ENCODE data around the gene PSORS1C2. TPM values are rescaled to one million over a fixed set of nuclear protein-coding genes. Genes with fewer than 3 reads are reported as not detected.
"Not testable (repeated sequence)": the region's sequence is repeated elsewhere in the genome, so short reads cannot be mapped to it uniquely, and the experiment has no call there.

The PSORS1C2 gene
- polyA plus RNA-seq, 2 of the 4 experiments (the other 2 are of a cell fraction), result 0.08 TPM; not detected in 1

DNA sequence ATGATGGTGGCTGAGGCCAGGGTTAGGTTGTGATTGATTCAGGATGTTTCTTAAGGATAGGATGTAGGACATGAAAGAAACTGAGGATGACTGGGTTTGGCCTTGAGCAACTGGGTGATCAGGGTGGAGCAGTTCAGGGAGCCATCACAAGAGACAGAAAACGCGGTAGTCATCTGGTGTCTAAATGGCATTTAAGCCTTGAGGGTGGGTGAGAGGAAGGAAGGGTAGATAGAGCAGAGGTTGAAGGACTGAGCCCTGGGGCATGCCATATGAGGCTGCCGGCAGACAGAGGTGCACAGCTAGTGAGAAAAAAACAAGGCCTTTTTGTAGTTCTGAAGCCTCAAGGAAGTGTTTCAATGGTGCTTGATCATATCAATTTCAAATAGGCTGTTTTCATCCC lies 29.7 kb upstream of the PSORS1C2 start:
- TF ChIP-seq ZFP36 (IDR thresholded peaks at IDR 0.05; ENCODE audit: borderline replicate concordance, partially characterized antibody) (no peak), KDM1A (IDR thresholded peaks at IDR 0.05; ENCODE audit: low read depth) (no peak), GATA3 (IDR thresholded peaks at IDR 0.05; ENCODE audit: borderline replicate concordance) (no peak), BHLHE40 (IDR thresholded peaks at IDR 0.05; ENCODE audit: low read depth, low read length) (no peak), SREBF2 (IDR thresholded peaks at IDR 0.05) (no peak), RARB (CRISPR knock-in tag; IDR thresholded peaks at IDR 0.05) (no peak), EHF (CRISPR knock-in tag; IDR thresholded peaks at IDR 0.05) (no peak), CHD2 (IDR thresholded peaks at IDR 0.05; ENCODE audit: low read length, partially characterized antibody) (no peak), ZC3H11A (IDR thresholded peaks at IDR 0.05) (no peak), NFE2L2 (conservative IDR thresholded peaks at IDR 0.05; ENCODE audit: low read length) (no peak), CBX8 (IDR thresholded peaks at IDR 0.05) (no peak), HOXA7 (CRISPR knock-in tag; IDR thresholded peaks at IDR 0.05) (no peak), SMC3 (IDR thresholded peaks at IDR 0.05) (no peak), HOXB5 (CRISPR knock-in tag; IDR thresholded peaks at IDR 0.05) (no peak), FOXS1 (CRISPR knock-in tag; IDR thresholded peaks at IDR 0.05) (no peak)
- TF ChIP-seq, protein P1, sequence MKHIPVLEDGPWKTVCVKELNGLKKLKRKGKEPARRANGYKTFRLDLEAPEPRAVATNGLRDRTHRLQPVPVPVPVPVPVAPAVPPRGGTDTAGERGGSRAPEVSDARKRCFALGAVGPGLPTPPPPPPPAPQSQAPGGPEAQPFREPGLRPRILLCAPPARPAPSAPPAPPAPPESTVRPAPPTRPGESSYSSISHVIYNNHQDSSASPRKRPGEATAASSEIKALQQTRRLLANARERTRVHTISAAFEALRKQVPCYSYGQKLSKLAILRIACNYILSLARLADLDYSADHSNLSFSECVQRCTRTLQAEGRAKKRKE (CRISPR knock-in tag; IDR thresholded peaks at IDR 0.05; ENCODE audit: low read depth), result no peak
- TF ChIP-seq, protein P2, sequence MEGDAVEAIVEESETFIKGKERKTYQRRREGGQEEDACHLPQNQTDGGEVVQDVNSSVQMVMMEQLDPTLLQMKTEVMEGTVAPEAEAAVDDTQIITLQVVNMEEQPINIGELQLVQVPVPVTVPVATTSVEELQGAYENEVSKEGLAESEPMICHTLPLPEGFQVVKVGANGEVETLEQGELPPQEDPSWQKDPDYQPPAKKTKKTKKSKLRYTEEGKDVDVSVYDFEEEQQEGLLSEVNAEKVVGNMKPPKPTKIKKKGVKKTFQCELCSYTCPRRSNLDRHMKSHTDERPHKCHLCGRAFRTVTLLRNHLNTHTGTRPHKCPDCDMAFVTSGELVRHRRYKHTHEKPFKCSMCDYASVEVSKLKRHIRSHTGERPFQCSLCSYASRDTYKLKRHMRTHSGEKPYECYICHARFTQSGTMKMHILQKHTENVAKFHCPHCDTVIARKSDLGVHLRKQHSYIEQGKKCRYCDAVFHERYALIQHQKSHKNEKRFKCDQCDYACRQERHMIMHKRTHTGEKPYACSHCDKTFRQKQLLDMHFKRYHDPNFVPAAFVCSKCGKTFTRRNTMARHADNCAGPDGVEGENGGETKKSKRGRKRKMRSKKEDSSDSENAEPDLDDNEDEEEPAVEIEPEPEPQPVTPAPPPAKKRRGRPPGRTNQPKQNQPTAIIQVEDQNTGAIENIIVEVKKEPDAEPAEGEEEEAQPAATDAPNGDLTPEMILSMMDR (IDR thresholded peaks at IDR 0.05), result no peak
- TF ChIP-seq, protein P3, sequence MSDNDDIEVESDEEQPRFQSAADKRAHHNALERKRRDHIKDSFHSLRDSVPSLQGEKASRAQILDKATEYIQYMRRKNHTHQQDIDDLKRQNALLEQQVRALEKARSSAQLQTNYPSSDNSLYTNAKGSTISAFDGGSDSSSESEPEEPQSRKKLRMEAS (IDR thresholded peaks at IDR 0.05), result no peak
- TF ChIP-seq, protein P4, sequence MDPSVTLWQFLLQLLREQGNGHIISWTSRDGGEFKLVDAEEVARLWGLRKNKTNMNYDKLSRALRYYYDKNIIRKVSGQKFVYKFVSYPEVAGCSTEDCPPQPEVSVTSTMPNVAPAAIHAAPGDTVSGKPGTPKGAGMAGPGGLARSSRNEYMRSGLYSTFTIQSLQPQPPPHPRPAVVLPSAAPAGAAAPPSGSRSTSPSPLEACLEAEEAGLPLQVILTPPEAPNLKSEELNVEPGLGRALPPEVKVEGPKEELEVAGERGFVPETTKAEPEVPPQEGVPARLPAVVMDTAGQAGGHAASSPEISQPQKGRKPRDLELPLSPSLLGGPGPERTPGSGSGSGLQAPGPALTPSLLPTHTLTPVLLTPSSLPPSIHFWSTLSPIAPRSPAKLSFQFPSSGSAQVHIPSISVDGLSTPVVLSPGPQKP (IDR thresholded peaks at IDR 0.05; ENCODE audit: low read depth, low read length), result no peak
- ChIA-PET POLR2A (no interaction called here), CTCF (interaction anchor here (1.7 kb wide), 1 partner anchor 10 kb away, joined by 3 read pairs; the partner anchor contains the start of gene TCF19)
- H3K9me3 ChIP-seq, result no peaks in the 10 kb centered on the region
- no peak overlapping the region for H3K27ac ChIP-seq
- 97% methylated on average over 3 of the region's 3 CpGs for WGBS (ENCODE audit: missing lambda C conversion rate)
- H3K4me3 ChIP-seq, result no peak overlapping the region
- H3K4me2 ChIP-seq, result no peak overlapping the region
- DNase-seq (ENCODE audit: low read depth in 1 of 2, low spot score in 1 of 2) (no peak), FAIRE-seq (no peak), ATAC-seq (no peak)
- peaks cover 12% of the 10 kb centered on the region for H3K4me1 ChIP-seq

DNA sequence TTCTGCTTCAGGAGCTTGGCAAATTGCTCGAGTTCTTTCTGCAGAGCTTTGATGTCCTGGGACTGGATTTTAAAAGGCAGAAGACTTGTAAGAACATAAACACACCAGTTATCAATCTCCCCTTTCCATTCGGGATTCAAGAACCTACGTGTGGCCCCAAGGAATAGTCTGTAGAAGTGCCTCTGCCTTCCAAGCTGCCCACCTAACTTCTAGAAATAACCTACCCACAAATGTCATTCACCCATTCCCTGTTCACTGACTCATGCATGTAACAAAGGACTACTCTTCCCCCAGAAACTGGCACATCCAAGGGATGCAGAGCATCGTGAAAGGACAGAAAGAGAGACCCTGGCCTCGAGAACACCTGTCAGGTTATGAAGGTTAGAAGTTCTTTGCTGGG lies 27.1 kb upstream of the PSORS1C2 start:
- no peak overlapping the region for H3K4me2 ChIP-seq
- FAIRE-seq (no peak), DNase-seq (ENCODE audit: low read depth in 1 of 2, low spot score in 1 of 2) (no peak), ATAC-seq (no peak)
- POLR2A ChIA-PET, result no interaction called here
- WGBS (ENCODE audit: missing lambda C conversion rate), result 61% methylated on average over 5 of the region's 5 CpGs
- H3K4me3 ChIP-seq, result no peak overlapping the region
- TF ChIP-seq SMC3 (IDR thresholded peaks at IDR 0.05) (no peak), FOXS1 (CRISPR knock-in tag; IDR thresholded peaks at IDR 0.05) (no peak), NR3C1 (IDR thresholded peaks at IDR 0.05) (no peak), HOXB5 (CRISPR knock-in tag; IDR thresholded peaks at IDR 0.05) (no peak), BHLHE40 (IDR thresholded peaks at IDR 0.05; ENCODE audit: low read depth, low read length) (no peak), ZSCAN20 (CRISPR knock-in tag; IDR thresholded peaks at IDR 0.05) (no peak)
- TF ChIP-seq, protein P5, sequence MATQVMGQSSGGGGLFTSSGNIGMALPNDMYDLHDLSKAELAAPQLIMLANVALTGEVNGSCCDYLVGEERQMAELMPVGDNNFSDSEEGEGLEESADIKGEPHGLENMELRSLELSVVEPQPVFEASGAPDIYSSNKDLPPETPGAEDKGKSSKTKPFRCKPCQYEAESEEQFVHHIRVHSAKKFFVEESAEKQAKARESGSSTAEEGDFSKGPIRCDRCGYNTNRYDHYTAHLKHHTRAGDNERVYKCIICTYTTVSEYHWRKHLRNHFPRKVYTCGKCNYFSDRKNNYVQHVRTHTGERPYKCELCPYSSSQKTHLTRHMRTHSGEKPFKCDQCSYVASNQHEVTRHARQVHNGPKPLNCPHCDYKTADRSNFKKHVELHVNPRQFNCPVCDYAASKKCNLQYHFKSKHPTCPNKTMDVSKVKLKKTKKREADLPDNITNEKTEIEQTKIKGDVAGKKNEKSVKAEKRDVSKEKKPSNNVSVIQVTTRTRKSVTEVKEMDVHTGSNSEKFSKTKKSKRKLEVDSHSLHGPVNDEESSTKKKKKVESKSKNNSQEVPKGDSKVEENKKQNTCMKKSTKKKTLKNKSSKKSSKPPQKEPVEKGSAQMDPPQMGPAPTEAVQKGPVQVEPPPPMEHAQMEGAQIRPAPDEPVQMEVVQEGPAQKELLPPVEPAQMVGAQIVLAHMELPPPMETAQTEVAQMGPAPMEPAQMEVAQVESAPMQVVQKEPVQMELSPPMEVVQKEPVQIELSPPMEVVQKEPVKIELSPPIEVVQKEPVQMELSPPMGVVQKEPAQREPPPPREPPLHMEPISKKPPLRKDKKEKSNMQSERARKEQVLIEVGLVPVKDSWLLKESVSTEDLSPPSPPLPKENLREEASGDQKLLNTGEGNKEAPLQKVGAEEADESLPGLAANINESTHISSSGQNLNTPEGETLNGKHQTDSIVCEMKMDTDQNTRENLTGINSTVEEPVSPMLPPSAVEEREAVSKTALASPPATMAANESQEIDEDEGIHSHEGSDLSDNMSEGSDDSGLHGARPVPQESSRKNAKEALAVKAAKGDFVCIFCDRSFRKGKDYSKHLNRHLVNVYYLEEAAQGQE (IDR thresholded peaks at IDR 0.05), result no peak
- H3K27ac ChIP-seq, result no peak overlapping the region
- peaks cover 7% of the 10 kb centered on the region for H3K4me1 ChIP-seq
- CTCF ChIA-PET, result interaction anchor here (0.9 to 1.4 kb wide), 2 partner anchors 35 to 51 kb away, joined by 3 read pairs; partner anchors contain the start of gene PSORS1C1
- no peaks in the 10 kb centered on the region for H3K9me3 ChIP-seq

DNA sequence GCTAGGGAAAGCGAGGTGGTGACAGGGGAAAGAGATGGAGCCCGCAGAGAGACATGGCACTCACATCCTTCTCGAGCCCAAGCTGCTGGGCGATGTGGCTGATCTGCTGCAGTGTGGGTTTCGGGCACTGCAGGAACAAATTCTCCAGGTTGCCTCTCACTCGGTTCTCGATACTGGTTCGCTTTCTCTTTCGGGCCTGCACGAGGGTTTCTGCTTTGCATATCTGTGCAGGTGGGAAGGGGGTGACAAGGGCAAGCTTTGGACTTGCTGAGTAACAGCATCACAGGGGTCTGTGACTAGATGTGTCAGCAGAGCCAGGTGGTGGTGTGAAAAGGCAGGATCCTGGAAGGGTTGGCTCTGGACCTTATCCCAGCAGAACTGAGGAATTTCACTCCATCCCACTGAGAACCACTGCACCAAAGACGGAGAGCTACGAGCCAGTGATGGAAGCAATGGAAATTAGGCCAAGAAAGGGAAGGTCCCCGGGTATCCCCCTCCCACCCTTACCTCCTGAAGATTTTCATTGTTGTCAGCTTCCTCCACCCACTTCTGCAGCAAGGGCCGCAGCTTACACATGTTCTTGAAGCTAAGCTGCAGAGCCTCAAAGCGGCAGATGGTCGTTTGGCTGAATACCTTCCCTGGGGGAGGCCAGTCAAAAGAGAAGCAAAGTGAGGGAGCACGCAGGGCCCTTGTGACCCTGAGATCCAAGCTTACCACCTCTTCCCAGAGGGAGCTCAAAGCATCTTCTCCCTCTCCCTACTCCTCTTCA lies 26.4 kb upstream of the PSORS1C2 start:
- H3K4me1 ChIP-seq; H3K9me3 ChIP-seq; DNase-seq (ENCODE audit: low read depth in 1 of 2, low spot score in 1 of 2); H3K4me3 ChIP-seq; POLR2A ChIA-PET; H3K27ac ChIP-seq; FAIRE-seq; ATAC-seq; H3K4me2 ChIP-seq: not testable (repeated sequence)
- 92% methylated on average over 17 of the region's 17 CpGs for WGBS (ENCODE audit: missing lambda C conversion rate)
- CTCF ChIA-PET, result interaction anchor here (1.4 kb wide), 1 partner anchor 34 kb away, joined by 3 read pairs; no protein-coding TSS in a partner anchor

DNA sequence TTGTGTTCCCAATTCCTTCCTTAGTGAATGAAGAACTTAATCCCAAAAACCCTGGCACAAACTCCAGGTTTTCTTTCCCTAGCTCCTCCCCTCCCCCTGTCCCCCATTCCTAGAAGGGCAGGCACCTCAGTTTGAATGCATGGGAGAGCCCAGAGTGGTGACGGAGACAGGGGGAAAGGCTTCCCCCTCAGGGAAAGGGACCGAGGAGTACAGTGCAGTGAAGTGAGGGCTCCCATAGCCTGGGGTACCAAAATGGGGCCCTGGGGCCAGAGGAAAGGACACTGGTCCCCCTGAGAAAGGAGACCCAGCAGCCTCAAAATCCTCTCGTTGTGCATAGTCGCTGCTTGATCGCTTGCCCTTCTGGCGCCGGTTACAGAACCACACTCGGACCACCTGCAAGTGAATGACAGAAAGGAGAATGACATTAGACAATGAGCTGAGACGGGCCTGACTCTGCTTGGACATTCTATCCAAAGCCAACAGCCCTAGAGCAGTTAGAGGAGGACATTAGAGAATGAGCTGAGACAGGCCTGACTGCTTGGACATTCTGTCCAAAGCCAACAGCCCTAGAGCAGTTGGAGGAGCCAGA lies 25.7 kb upstream of the PSORS1C2 start:
- WGBS (ENCODE audit: missing lambda C conversion rate), result 92% methylated on average over 7 of the region's 9 CpGs
- H3K4me2 ChIP-seq; FAIRE-seq; POLR2A ChIA-PET; H3K9me3 ChIP-seq; H3K27ac ChIP-seq; H3K4me3 ChIP-seq; DNase-seq (ENCODE audit: low read depth in 1 of 2, low spot score in 1 of 2); ATAC-seq; CTCF ChIA-PET; H3K4me1 ChIP-seq: not testable (repeated sequence)

All from A549 (cell line).